GM18511 (cell line): Measurements from ENCODE around the gene GABRR3.
"Not testable (repeated sequence)": the region's sequence is repeated elsewhere in the genome, so short reads cannot be mapped to it uniquely, and the experiment has no call there.

Source experiments
- ATAC-seq: cut with Tn5 transposase; IDR thresholded peaks from one replicate; pipeline ENCODE4 v1.9.1; 2021; ENCODE audit warnings: mild to moderate bottlenecking, moderate library complexity; ENCODE audit not compliant: unreplicated experiment

Gene GABRR3

DNA sequence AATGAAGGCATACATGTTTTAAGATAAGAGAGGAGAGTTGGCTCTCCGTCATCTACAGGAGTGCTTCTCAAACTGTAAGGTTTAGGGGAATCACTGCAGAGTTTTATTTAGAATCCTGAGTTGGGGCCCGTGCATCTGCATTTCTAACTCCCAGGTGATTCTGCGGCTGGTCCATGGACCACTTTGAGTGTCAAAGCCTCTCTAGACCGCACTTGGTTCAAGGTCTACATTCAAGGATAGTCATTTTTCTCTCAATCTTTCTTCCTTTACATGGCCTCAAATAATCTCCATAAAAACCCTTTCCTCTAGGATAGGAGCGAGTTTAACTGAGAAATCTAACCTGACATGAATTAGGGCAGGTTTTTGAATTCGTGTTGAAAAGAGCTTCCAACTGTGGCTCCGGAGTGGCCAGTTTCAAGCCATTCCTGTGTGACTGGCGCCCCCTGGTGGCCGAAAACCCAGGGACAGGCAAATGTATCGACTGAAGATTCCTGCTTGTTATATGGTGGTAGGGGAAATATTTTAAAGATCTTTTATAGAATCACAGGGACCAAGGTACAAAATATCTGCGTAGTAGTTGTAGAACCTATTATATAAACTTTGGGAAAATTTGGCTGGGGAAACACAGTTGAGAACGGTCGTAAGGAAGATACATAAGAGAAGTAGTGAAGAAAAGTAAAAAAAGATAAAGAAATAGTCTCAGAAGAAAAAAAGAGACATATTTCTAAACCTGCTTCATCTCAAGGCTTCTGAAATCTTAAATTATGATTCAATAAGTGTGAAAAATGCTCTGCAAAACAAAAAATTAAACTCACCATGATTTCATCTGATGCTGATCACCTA lies 11.9 kb downstream of the GABRR3 start:
- peak; percentile 68 for ATAC-seq

GRCh38 chr3:98021830-98022560 lies 13.1 kb downstream of the GABRR3 start:
- peak; percentile 60 for ATAC-seq

DNA sequence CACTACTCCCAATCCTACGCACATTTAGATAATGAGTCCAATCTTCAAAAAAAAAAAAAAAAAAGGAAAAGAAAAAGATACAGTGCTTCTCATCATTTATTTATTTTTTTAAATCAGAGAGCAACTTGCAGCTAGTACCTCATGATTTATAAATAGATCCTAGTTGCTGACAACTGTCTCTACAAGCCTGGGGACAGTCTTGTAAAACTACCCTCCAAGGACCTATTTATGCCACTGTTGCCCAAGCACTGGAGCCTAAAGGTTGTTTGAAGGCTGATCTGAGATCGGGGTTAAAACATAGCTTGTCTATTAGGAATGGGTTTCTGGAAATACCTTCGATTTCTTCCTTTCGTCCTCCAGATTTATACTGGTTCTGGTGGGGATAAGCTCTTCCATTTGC lies 14.7 kb downstream of the GABRR3 start:
- ATAC-seq = no peak

DNA sequence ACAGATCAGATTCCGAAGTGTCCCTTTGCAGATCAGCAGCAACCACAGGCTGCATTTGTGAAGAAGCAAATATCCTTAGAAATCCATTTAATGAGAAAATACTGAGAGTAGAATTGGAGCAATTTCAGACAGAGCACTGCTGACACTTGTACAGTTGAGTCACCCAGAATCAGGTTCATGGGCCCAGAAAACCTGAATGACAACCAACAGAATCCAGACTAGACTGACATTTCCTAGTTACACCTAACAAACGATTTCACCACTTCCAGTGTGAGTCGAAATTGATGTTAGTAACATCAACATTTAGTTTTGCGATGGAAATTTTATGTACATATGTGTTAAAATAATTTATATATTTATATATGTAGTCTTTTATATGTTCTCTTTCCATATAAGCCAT lies 16.8 kb downstream of the GABRR3 start:
- no peak for ATAC-seq

- no peak for ATAC-seq
Measured at GRCh38 chr3:98014268-98014585, 20.9 kb downstream of the GABRR3 start.

DNA sequence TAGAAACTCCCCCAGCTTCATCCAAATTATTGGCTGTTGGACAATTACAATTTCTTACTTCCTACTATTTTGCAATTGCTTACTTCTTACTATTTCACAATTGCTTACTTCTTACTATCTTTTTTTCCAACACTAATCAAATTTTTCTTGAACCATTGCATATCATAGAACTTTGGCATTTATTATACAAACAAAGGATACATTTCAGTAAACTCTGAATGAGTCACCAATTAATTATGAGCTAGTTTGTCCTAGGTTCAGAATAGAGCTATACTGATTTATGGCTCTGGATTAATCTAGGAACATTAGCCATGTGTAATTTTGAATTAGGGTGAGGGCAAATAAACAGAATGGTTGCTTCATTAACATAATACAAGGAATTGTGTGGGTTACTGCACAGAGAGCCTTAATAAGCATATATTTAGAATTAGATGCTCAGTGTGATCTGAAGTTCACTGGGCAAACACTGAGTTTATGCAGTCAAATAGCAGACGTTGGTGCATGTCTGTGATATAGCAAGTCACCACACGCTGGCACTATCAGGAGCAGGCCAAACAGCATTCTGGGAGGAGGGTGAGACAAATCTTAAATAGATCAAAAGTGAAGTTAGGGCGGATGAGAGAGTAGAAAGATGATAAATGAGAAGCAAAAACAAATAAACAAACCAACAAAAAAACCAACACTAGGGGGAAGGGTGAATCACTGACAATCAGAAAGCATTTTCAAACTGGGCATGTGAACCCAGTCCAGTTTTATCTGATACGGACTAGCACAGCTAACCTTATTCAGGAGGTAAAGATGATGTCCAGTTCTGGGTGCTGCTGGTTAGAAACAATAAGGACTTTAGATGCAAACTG lies 21.5 kb downstream of the GABRR3 start:
- ATAC-seq = no peak

DNA sequence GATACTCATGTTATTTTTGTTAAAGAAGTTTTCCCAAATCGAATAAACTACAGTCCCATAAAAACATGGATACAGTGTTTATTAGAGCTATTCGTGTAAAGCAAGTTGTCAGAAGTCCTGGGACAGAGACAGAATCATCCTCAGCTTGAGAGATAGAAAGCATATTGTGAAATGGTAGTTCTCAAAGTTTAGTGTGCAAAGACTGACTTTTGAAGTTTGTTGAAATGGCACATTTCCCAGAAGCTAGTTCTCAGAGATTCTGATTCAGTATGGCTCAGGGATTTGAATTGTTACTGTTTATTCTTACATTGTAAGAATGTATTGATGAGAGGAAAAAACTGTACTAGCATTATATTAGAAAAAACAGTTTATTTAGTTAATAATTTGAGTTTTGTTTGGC lies 22.1 kb downstream of the GABRR3 start:
- ATAC-seq = no peak

- ATAC-seq = not testable (repeated sequence)
Measured at GRCh38 chr3:98010883-98011449, 24.1 kb downstream of the GABRR3 start.

GRCh38 chr3:98010194-98010882 lies 24.8 kb downstream of the GABRR3 start:
- no peak for ATAC-seq

DNA sequence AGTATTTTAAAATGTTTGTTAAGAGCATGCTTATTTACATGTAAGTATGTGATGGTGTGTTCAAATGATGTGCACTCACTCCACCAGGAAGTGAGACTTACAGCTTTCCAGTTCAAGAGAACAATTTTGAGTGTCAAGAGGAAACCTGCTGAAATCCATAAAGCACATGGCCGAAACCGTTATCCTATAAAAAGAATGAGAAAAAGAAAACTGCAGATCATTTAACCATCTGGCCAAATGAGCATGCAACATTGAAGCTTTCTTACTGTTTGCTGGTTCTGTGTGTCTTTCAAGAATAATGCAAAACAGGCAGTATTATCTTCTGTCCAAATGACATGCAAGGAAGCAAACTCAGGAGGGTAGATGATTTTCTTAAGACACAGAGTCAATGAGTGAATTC lies 26.3 kb downstream of the GABRR3 start:
- ATAC-seq = peak; percentile 70

GRCh38 chr3:98005438-98005837 lies 29.7 kb downstream of the GABRR3 start:
- ATAC-seq = no peak

DNA sequence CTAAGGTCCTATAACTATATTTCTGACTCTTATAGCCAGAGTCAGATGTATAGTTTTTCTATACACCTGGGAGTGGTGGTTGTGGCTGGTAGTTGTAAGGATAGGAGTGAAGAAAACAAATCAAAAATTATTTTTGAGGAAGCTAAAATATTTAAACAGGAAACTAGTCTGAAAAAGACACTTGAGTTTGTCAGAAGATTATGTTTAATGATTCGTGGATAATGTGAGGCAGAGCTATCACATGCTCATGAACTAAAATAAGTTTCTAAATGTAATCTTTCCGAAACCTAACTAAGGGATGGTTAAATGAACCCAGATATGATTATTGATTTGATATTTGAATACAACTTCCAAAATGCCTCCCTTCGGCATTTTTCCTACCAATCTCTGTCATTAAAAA lies 30.4 kb downstream of the GABRR3 start:
- ATAC-seq = no peak

- peak; percentile 88 for ATAC-seq
Measured at GRCh38 chr3:98003306-98003969, 31.7 kb downstream of the GABRR3 start.

DNA sequence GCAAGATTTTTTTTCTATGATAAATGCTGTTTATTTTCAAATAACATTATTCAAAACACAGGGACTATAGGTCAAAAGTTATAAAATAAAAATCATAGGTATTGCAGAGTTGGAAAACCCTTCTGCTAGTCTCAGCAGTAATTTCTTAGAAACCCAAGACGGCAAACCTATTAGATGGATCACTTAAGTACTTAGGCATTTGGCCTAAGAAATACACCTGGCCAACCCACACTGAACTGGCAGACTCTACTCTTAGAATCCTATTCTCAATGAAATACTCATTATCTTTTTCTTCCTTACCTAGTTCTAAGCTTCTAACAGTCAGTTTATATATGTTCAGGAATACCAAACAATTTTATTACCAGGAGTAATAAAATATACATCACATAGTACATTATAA lies 32.4 kb downstream of the GABRR3 start:
- ATAC-seq = no peak

DNA sequence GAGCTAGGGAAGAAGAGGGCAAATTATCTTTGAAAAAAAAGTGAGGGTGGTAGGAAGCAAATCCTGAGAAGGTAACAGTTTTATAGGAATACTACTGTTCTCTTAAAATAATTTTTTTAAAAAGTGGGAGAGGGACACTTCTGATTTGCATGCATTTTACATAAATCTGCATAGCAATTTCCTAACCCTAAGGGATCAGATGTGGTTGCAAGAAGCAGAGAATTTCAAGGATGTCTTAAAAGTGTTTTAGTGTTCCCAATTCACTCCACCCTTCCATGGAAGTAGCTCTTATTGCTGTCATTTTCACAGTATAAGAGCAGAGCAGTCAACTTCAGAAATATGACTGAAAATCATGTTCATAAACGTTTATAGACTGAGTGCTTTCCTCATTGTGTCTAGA lies 35.1 kb downstream of the GABRR3 start:
- no peak for ATAC-seq

DNA sequence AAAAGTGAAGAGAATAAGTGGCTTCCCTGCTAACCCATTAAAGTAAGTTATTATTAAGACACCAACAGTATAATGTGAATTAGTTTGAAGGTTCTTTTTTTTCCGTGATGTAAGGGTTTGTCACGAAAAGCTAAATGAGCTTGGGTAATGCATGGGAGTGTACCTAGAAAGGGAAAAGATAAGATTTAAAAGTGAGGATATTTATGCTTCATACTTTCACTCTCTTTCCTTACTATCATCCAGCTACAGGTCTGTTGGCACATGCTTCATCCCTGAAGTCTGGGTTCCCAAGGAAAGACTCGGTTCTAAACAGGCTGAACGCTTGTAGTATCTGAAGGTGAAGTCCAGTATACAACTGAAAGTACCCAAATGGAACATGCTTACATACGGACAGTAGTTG lies 36.0 kb downstream of the GABRR3 start:
- ATAC-seq = no peak

- no peak for ATAC-seq
Measured at GRCh38 chr3:97996988-97997387, 38.1 kb downstream of the GABRR3 start.

DNA sequence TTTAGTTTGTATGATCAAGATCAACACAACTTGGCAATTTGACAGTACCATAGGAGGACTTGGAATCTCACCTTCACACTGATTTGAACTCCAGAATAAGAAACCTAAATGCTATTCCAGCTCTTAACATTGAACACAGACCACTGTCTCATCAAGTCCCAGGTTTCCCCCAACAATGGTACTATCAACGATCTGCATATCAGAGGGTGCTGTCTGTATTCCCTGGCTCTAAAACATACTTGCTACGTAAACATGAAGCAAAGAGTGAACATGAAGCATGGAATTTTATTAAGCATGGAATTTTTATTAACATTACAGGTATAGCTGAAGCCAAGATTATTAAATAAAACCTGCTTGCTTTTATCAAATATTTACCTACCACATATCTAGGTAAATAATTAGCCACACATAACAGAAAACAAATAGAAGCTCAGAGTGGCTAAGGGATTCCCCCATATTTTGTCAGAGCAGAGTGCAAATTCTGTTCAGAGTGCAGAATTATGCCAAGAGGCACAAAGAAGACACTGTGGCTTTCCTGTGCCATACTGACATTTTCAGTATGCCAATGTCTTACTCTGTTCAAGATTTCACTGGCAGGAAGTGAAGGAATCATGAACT lies 40.7 kb downstream of the GABRR3 start:
- no peak for ATAC-seq

DNA sequence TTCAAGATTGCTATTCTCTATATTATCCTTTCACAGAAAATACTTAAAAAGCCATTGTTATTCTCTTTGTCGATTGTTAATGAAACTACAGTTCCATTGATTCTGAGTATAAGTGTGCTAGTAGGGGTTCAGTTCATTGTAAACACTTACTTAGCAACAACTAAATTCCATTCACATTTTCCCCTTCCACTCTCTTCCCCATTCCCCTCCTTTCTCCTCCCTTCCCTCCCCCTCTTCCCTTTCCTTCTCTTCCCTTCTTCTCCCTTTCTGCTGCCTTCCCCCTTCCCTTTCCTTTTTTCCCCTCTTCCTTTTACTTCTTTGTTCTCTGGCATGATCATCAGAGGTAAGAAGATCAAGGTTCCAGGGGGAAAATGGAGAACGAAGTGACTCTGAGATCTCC lies 41.6 kb downstream of the GABRR3 start:
- ATAC-seq = no peak
